OCI-LY3 (cell line): Measurements from ENCODE around the gene DNAJC6.

ENCODE experiments used
- EZH2phosphoT487 ChIP-seq: fragments of 200-600 bp; shearing (Covaris generic); IDR thresholded peaks from 2 replicates; pipeline ENCODE4 v1.6.1; 2018; ENCODE audit warnings: antibody characterized with exemption, mixed run types, low read depth
- TF ChIP-seq, protein P1 (sequence below): fragments of 200-600, 300-600 bp; sonication (generic); IDR thresholded peaks from 2 replicates; pipeline ENCODE4 v1.5.1; 2014; ENCODE audit warnings: antibody characterized with exemption, low read length, low read depth

DNA sequence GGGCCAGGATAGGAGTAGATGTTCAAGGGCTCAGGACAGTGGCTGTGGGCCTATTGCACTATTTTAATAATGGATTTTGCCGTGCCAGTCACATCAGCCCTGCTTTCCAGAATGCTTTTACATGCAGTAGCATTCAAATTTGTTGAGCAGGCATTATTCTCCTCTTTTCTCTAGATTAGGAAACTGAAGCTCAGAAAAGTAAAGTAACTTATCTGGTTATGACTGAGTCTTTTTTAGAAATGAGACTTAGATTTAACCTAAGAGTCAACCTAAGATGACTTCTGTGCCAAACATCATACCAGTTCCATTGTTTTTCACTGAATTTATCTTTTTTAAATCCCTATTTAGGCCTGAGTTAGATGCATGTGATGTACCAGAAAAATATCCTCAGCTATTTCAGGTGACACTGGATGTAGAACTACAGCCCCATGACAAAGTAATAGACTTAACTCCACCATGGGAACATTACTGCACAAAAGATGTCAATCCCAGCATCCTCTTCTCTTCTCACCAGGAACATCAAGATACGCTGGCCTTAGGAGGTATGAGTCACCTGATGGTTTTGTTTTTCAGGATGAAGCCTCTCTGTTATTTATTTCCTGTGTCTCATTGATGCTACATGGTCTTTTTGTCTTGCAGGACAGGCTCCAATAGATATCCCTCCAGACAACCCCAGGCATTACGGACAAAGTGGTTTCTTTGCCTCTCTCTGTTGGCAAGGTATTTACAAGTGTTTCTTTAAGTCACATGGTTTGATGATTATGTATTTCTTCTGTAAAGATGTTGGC is 79.8 kb downstream of the DNAJC6 start:
- TF ChIP-seq, protein P1, sequence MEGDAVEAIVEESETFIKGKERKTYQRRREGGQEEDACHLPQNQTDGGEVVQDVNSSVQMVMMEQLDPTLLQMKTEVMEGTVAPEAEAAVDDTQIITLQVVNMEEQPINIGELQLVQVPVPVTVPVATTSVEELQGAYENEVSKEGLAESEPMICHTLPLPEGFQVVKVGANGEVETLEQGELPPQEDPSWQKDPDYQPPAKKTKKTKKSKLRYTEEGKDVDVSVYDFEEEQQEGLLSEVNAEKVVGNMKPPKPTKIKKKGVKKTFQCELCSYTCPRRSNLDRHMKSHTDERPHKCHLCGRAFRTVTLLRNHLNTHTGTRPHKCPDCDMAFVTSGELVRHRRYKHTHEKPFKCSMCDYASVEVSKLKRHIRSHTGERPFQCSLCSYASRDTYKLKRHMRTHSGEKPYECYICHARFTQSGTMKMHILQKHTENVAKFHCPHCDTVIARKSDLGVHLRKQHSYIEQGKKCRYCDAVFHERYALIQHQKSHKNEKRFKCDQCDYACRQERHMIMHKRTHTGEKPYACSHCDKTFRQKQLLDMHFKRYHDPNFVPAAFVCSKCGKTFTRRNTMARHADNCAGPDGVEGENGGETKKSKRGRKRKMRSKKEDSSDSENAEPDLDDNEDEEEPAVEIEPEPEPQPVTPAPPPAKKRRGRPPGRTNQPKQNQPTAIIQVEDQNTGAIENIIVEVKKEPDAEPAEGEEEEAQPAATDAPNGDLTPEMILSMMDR, result no peak
- TF ChIP-seq EZH2phosphoT487, result no peak
